CD4-positive, alpha-beta T cell treated with Interleukin-1 beta for 1 hour (primary cell): ENCODE measurements around the gene BIN1.

Experiments used
- DNase-seq, 2 donors: peaks; one replicate each; pipeline ENCODE4 v3.0.0-alpha.2; 2020 to 2022

BIN1 gene

GRCh38 chr2:127090281-127091120 is 16.5 kb downstream of the BIN1 start:
- no peak for DNase-seq

DNA sequence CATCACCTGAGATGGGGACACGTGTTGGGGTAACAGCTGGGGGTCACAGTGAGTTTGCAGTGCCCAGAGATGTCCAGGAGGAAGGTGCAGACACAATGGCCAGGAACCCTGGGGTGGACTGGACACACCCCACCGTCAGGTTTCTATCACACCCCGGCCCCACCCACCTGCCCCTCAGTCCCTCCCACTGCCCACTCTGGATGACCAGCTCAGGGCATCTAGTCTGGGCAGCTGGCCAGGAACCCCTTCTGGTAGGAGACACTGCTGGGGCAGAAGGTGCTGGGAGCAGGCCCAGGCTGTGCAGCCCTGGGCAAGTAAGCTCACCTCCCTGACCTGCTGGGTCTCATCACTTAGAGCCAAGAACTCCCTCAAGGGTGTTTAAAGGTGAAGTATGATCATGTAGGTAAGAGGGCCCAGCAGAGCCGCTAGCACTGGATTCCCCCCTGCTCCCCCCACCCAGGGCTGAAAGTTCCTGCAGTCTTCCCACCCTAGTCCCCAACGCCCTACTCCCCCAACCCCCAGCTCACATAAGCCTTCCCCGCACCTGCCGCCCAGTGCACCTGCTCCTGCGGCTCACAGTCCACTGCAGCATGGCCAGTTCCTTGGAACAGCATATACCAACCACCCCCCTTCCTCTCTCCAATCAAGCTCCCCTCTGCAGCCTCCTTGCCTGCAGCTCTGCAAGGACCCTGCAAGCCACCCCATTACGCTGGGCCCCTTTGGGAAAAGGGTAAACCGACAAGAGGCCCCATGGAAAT is 17.3 kb downstream of the BIN1 start:
- no peak for DNase-seq

- no peak for DNase-seq
These were observed 18.2 kb downstream of the BIN1 start for GRCh38 chr2:127088706-127089105.

- no peak for DNase-seq
These were observed 19.0 kb downstream of the BIN1 start for GRCh38 chr2:127087791-127088495.

DNA sequence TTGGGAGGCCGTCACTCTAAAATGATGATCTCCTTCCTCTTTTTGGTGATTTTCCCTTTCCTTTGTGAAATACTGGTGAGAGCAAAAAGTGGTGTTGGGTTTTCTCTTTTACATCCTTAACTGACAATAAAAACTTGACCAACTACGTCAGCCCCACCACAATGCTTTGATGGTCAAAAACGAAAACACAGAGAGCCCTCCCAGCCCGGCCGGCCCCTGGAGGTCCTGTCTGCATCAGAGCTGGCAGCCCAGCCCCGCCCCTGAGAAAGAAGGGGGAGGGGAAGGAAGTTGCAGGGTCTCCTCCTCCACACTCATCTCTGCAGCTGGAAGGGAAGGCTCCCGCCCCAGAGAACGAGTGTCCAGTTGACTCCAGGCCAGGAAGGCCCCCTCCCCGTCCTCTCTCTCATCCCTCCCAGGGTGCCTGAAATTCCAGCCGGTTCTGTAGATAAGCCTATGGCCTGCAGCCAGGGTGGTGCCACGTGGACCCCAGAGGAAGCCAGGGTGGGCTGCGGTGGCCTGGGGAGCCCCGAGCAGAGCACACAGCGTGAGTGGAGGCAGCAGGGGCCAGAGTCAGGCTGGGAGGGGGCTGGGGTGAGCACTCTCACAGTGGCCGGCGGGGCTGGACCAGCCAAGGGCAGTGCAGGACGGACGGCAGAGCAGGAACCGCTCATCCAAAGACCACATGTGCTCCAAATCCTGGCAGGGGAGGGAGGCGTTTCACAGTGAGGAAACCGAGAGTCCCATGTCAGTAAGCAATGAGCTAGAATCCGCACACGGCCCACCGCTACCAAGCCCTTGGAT is 19.8 kb downstream of the BIN1 start:
- peak in 1 of 2 donors; percentile 52 for DNase-seq

DNA sequence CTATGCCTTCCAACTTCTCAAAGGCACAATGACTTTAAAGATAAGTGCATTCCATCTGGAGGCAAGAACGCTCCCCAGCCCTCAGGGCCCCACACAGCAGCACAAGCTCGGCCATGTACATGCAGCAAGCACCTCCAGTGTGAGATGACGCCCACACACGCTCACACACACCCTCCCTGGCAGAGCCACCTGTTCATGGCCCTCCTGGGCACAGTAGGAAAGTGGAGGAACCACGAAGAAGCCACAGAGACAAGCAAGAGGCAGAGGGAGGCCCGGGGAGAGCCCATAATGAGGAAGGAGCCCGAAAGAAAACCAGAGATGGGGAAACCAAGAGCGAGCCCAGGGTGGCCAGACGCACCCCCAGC is 21.7 kb downstream of the BIN1 start:
- DNase-seq = peak in 1 of 2 donors; percentile 33

DNA sequence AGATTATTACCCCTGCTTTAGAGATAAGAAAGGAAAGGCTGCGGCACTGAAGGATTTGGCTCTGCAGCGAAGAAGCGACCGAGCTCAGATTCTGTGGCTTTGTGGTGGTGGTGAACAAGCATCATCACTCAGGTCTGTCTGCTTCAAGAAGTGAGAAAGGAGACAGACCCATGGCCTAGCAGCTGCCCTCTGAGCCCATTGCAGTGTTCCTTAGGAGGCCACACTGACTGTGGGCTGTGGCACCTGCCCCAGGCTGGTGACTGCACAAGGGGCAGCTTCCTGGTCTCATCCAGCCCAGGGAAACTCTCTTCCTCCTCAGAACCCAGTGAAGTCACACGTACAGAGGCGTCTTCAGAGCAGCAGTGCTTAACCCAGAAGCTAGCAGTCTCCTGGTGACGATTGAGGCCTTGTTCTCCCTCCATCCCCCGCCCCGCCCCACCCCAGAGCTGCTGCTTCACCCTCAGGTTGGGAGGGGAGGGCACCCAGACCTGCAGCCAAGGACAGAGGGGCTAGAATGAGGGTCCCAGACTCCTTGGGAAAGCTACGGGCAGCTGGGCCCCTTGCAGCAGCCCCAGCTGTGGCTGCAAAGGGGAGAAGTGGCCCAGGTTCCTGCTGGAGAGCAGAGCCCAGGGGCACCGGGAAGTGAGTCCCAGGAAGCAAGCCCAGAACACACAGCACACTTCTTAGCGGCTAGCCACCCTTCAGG is 22.2 kb downstream of the BIN1 start:
- DNase-seq = peak; percentile 32 to 50

DNA sequence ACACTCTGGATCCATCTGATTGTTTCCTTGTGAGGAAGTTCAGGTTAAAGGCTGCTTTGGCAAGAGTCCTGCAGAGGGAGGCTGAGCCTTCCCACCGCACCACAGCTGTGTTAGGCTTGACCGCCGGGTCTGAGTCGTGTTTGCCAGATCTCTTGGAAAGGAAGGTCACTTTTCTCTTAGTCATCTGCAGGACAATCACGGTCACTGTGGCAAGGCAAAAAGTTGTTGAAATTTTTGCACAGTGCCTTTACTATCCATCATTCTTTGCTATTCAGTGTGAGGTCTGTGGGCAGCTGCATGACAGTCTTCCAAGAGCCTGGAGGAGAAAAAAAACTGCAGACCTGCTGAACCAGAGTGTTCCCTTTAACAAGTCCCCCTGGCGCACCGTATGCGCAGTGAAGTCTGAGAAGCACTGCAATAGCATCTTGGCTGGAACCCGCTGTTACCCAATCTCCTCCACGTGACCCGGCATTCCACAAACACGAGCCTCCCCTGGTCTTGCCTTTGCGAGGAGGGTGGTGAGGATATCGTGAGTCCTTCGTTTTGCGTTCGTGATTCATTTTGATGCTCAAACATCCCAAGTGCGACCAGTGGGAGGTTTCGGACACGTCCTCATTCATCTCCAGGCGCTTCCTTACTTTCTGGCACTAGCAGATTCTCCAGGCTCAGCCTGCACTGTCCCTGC is 23.0 kb downstream of the BIN1 start:
- DNase-seq = no peak

DNA sequence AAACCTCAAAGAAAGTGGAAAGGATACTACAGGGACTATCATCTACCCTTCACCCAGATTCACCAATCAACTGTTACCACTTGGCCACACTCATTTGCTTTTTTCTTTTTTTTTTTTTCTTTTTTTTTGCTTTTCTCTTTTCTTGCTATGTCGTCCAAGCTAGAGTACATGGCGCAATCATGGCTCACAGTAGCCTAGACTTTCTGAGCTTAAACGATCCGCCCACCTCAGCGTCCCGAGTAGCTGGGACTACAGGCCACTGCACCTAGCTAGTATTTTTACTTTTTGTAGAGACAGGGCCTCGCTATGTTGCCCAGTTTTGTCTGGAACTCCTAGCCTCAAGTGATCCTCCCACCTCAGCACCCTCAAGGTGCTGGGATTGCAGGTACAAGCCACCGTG is 24.0 kb downstream of the BIN1 start:
- no peak for DNase-seq

GRCh38 chr2:127081826-127082633 is 24.9 kb downstream of the BIN1 start:
- peak; percentile 80 to 81 for DNase-seq

- DNase-seq = peak; percentile 47 to 62
These were observed 25.8 kb downstream of the BIN1 start for GRCh38 chr2:127080938-127081755.

DNA sequence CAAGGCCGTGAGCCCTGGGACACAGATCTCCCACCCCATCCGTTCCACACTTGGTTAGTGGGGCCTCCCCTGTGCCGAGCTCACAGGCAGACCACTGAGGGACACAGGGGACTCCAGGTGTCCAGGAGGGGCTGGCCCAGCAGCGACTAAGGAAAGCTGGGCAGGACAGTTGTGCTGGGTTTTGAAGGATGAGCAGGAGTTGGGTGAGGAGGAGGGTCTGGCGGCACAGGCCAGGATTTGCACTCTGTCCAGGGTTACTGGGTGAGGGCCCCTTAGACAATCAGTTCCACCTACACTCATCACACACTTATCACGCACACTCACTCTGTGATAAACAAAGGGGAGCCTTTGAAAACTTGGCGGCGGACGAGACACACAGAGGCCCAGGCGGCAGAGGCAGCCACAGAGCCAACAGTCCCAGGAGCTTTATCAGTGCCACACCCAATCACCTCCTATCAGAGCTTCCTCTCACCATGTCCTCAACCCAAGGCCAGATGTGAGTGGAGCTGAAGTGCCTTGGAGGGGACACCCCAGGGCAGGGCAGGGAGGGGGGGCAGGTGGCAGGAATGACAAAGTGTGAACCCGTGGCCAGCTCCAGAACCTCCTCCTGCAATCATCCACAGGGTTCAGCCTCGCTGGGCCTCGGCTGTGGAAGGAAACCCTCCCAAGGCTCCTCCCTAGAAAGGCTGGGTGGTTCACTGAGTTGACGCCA is 26.6 kb downstream of the BIN1 start:
- DNase-seq = peak; percentile 40 to 61

DNA sequence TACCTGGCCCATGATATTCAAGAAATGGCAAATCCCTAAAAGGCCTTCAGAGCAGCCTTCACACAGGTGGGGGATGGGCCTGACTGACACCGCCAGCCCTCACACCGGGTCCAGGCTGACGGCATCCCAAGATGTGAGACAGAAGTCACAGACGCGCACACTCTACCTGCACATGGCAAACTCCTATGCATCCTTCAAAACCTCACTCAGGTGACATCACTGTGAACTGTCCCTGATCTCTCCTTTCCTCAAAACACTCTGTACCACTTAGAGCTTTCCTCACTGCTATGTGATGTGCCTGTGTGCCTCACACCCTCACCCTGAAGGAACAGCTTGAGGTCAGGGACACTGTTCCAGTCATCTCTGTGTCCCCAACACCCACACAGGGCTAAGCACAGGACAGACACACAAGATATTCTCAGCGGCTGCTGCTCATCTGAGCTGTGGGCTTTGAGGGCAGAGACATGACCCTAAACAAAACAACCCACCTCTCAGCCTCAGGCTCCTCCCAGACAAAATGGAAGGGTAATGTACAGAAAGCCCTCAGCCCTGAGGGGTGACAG is 27.5 kb downstream of the BIN1 start:
- no peak for DNase-seq

DNA sequence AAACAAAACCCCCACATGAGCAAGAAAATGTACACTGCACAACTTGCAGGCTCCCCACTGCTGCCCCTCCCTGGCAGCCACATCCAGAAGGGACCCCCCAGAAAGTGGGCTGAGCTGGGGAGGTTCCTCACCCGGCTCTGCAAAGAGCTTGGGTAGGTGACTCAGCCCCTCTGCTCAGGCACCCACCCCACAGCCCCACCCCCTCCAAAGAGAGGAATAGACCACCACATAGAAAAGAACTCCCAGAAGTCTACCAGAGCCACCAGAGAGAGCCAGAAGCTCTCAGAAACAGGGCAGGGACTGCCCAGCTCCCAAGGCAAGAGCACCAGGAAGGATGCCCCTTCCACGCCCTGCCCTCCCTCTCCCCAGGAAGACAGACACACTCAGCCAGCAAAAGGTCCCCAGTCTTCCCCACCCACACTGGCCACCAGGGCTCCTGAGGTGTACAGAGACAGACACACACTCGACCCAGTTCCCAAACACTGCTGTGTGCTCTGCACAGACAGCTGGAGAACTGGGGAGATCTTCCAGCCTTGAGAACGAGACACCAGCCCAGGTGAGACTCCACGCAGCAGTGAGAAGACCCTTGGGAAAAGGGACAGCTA is 28.2 kb downstream of the BIN1 start:
- DNase-seq = no peak

- DNase-seq = no peak
These were observed 28.9 kb downstream of the BIN1 start for GRCh38 chr2:127078028-127078427.

GRCh38 chr2:127076924-127077323 is 30.0 kb downstream of the BIN1 start:
- DNase-seq = no peak

GRCh38 chr2:127076290-127076689 is 30.7 kb downstream of the BIN1 start:
- no peak for DNase-seq

DNA sequence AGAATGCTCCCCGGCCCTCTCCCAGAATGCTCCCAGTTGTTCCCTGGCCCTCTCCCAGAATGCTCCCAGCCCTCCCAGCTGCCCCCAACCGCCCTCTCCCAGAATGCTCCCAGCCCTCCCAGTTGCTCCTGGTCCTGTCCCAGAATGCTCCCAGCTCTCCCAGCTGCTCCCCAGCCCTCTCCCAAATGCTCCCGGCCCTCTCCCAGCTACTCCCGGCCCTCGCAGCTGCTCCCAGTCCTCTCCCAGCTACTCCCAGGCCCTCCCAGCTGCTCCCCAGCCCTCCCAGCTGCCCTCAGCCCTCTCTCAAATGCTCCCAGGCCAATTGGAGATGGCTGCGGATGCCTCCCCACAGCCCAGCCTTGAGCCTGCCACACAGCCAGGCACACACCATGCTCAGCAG is 31.1 kb downstream of the BIN1 start:
- no peak for DNase-seq
